Glutamatergic neuron (in vitro differentiated cells): ENCODE data around the gene LTA. TPM values are rescaled to one million over a fixed set of nuclear protein-coding genes. Genes with fewer than 3 reads are reported as not detected.

Experiments
- DNase-seq: peaks from one replicate; pipeline ENCODE4 v3.0.0; 2022
- H3K27ac Mint-ChIP-seq: one replicate; pipeline ENCODE4 v1.8.0; 2020; ENCODE audit warnings: mild to moderate bottlenecking, mixed read lengths, inconsistent platforms; ENCODE audit not compliant: unreplicated experiment
- H3K27me3 Mint-ChIP-seq: one replicate; pipeline ENCODE4 v1.8.0; 2020; ENCODE audit warnings: mild to moderate bottlenecking, moderate library complexity, mixed read lengths, inconsistent platforms; ENCODE audit not compliant: unreplicated experiment
- H3K36me3 Mint-ChIP-seq: one replicate; pipeline ENCODE4 v1.8.0; 2020; ENCODE audit warnings: mild to moderate bottlenecking, mixed read lengths, inconsistent platforms; ENCODE audit not compliant: unreplicated experiment
- H3K4me1 Mint-ChIP-seq: one replicate; pipeline ENCODE4 v1.8.0; 2020; ENCODE audit warnings: mild to moderate bottlenecking, low read depth, mixed read lengths, inconsistent platforms; ENCODE audit not compliant: unreplicated experiment
- H3K4me3 Mint-ChIP-seq: one replicate; pipeline ENCODE4 v1.8.0; 2020; ENCODE audit warnings: mild to moderate bottlenecking, mixed read lengths, inconsistent platforms; ENCODE audit not compliant: unreplicated experiment
- H3K9me3 Mint-ChIP-seq: one replicate; pipeline ENCODE4 v1.8.0; 2020; ENCODE audit warnings: mild to moderate bottlenecking, moderate library complexity, mixed read lengths, inconsistent platforms; ENCODE audit not compliant: unreplicated experiment
- total RNA-seq: library from RNA; stranded (reverse); fragmentation: NEBNext Ultra II Directional; extraction: Animal tissue kit (Norgen Biotek cat#: 25700); gene quantifications from one replicate; pipeline ENCODE4 v1.2.1, GENCODE V29; 2021; ENCODE audit not compliant: unreplicated experiment
- TF ChIP-seq, protein P1 (sequence below): fragments of 200-600 bp; sonication (generic); IDR thresholded peaks from one replicate; pipeline ENCODE4 v1.5.0; 2021; ENCODE audit not compliant: partially characterized antibody, unreplicated experiment

Gene LTA
- total RNA-seq, 1 donor from 2014 or later, result not detected

DNA sequence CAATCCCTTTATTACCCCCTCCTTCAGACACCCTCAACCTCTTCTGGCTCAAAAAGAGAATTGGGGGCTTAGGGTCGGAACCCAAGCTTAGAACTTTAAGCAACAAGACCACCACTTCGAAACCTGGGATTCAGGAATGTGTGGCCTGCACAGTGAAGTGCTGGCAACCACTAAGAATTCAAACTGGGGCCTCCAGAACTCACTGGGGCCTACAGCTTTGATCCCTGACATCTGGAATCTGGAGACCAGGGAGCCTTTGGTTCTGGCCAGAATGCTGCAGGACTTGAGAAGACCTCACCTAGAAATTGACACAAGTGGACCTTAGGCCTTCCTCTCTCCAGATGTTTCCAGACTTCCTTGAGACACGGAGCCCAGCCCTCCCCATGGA lies 5.5 kb downstream of the LTA start:
- H3K27ac Mint-ChIP-seq, result no peak overlapping the region
- no peak overlapping the region for H3K4me3 Mint-ChIP-seq
- H3K9me3 Mint-ChIP-seq, result peaks cover 10% of the 10 kb centered on the region
- TF ChIP-seq, protein P1, sequence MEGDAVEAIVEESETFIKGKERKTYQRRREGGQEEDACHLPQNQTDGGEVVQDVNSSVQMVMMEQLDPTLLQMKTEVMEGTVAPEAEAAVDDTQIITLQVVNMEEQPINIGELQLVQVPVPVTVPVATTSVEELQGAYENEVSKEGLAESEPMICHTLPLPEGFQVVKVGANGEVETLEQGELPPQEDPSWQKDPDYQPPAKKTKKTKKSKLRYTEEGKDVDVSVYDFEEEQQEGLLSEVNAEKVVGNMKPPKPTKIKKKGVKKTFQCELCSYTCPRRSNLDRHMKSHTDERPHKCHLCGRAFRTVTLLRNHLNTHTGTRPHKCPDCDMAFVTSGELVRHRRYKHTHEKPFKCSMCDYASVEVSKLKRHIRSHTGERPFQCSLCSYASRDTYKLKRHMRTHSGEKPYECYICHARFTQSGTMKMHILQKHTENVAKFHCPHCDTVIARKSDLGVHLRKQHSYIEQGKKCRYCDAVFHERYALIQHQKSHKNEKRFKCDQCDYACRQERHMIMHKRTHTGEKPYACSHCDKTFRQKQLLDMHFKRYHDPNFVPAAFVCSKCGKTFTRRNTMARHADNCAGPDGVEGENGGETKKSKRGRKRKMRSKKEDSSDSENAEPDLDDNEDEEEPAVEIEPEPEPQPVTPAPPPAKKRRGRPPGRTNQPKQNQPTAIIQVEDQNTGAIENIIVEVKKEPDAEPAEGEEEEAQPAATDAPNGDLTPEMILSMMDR, result no peak
- no peak for DNase-seq
- H3K4me1 Mint-ChIP-seq, result peaks cover 5% of the 10 kb centered on the region
- H3K27me3 Mint-ChIP-seq, result peaks cover 12% of the 10 kb centered on the region
- H3K36me3 Mint-ChIP-seq, result no peaks in the 10 kb centered on the region

DNA sequence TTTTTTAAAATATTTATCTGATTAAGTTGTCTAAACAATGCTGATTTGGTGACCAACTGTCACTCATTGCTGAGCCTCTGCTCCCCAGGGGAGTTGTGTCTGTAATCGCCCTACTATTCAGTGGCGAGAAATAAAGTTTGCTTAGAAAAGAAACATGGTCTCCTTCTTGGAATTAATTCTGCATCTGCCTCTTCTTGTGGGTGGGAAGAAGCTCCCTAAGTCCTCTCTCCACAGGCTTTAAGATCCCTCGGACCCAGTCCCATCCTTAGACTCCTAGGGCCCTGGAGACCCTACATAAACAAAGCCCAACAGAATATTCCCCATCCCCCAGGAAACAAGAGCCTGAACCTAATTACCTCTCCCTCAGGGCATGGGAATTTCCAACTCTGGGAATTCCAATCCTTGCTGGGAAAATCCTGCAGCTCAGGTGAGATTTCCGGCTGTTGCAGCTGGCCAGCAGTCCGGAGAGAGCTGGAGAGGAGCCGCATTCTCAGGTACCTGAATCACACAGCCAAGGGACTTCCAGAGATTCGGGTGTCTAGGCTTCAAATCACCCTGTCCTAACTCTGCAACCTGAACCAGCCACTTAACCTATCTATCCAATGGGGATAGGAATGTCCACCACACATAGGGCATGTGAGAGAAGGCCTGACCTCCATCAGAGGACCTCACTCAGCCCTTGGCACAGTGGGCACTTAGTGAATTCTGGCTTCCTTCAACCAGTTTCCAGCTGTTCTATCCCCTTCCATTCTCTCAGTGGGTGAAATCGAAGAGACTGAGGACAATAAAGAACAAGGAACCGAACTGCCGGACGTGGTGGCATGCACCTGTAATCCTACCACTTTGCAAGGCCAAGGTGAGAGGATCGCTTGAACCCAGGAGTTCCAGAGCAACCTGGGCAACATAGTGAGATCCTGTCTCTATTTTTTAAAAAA lies 6.4 kb downstream of the LTA start:
- peaks cover 10% of the 10 kb centered on the region for H3K9me3 Mint-ChIP-seq
- H3K36me3 Mint-ChIP-seq, result no peaks in the 10 kb centered on the region
- TF ChIP-seq, protein P1, result no peak
- H3K4me1 Mint-ChIP-seq, result peaks cover 5% of the 10 kb centered on the region
- no peak overlapping the region for H3K27ac Mint-ChIP-seq
- no peak for DNase-seq
- H3K4me3 Mint-ChIP-seq, result no peak overlapping the region
- H3K27me3 Mint-ChIP-seq, result peaks cover 10% of the 10 kb centered on the region

DNA sequence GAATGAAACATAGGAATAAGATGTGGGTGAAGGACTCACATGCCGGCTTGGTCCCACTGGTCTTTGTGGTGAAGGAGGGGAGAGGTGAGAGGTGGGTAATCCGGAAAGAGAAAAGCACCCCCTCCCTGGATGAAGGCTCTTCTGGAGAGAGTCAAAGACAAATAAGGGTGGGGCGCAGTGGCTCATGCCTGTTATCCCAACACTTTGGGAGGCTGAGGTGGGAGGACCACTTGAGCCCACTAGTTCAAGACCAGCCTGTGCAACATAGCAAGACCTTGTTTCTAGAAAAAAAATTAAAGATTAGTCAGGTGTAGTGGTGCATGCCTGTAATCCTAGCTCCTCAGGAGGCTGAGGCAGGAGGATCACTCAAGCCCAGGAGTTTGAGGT lies 7.0 kb downstream of the LTA start:
- Mint-ChIP-seq H3K36me3 (no peaks in the 10 kb centered on the region), H3K27me3 (peaks cover 9% of the 10 kb centered on the region), H3K4me1 (peaks cover 5% of the 10 kb centered on the region), H3K9me3 (peaks cover 7% of the 10 kb centered on the region), H3K27ac (no peak overlapping the region), H3K4me3 (no peak overlapping the region)
- DNase-seq, result no peak
- TF ChIP-seq, protein P1, result no peak

DNA sequence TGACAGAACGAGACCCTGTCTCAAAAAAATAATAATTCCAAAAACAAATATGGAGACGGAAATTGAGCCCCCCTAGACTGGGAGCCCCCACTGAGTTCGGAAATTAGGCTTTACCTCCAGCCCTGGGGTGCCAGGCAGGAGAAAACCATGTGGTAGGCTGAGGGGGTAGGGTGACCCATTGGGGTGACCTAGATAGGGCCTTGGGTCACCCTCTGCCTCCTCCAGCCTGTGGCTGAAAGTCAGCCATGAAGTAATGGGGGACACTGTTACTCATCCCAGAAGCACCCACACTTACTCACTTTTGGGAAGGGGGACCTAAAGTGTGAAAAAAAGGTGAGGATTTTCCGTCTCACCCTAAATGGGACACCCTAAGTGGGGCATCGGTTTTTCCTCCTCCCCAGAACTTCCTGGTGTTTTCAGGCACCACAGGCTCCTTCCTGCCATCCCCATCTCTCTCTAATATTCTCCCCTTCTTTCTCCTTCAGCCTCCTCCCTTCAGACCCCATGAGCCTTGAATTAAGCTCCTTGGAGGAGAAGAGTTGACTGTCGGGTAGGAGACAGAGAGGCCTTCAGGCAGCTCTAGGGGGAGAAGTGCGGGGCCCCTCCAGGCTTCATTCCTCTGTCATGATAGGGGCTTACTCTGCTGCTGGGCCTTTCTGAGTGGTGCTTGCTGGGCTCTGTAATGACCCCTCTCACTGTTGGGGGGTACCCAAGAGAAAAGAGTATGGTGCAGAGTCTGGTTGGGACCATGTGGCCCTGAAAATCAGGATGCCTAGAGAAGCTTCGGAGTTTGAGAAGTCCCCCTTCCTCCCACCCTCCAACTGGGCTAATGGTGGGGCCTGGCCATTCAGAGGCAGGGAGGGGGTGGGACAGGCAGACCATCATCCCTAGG lies 7.7 kb downstream of the LTA start:
- H3K27me3 Mint-ChIP-seq, result peaks cover 9% of the 10 kb centered on the region
- TF ChIP-seq, protein P1, result no peak
- no peaks in the 10 kb centered on the region for H3K36me3 Mint-ChIP-seq

DNA sequence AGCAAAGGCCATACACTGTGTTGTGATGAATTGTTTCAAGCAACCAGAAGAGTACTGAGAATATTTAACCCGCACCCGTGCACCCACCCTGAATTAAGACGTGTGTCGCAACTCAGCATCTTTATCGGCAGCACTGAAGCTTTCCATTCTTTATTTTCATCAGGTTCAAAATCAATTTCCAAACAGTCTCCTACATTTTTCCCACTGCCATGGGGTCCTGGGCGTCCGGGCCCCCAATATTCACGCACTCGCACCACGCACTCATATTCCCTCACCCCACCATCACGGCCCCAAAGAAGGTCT lies 8.3 kb downstream of the LTA start:
- H3K27me3 Mint-ChIP-seq, result peaks cover 5% of the 10 kb centered on the region
- TF ChIP-seq, protein P1, result no peak
- peaks cover 5% of the 10 kb centered on the region for H3K4me1 Mint-ChIP-seq
- DNase-seq, result no peak
- peak overlapping the region; percentile 64 for H3K4me3 Mint-ChIP-seq
- no peaks in the 10 kb centered on the region for H3K36me3 Mint-ChIP-seq
- H3K9me3 Mint-ChIP-seq, result peaks cover 4% of the 10 kb centered on the region
- H3K27ac Mint-ChIP-seq, result no peak overlapping the region

More for the DNA sequence above, 7.7 kb downstream of the LTA start:
- Mint-ChIP-seq H3K4me3 (peak overlapping the region; percentile 64), H3K4me1 (peaks cover 5% of the 10 kb centered on the region), H3K27ac (no peak overlapping the region), H3K9me3 (peaks cover 4% of the 10 kb centered on the region)
- no peak for DNase-seq
